CD14-positive monocyte (primary cell): ENCODE measurements around the gene RAB3IP. TPM values are rescaled to one million over a fixed set of nuclear protein-coding genes. Genes with fewer than 3 reads are reported as not detected.

ENCODE experiments used
- DNase-seq, 3 donors: peaks; one replicate each; pipeline ENCODE4 v3.0.0-alpha.2; 2011 to 2022
- H2AFZ ChIP-seq: 2 replicates; pipeline ENCODE4 v1.6.0; 2012; ENCODE audit warnings: mild to moderate bottlenecking, low read depth, low read length, inconsistent platforms; ENCODE audit not compliant: insufficient read depth, poor library complexity, severe bottlenecking
- H3K27ac ChIP-seq, 2 donors: 1 replicate in 1 of 2; 2 replicates in 1 of 2; pipeline ENCODE4 v1.5.1; 2012 to 2013; ENCODE audit warnings: low read length in 2 of 2, control low read depth in 1 of 2, inconsistent platforms in 1 of 2, low read depth in 1 of 2, mild to moderate bottlenecking in 1 of 2
- H3K27me3 ChIP-seq, 2 donors: one replicate each; pipeline versions ENCODE4 v1.6.0 to v1.6.1; 2011 to 2013; ENCODE audit warnings: low read length in 2 of 2; ENCODE audit not compliant: control insufficient read depth in 2 of 2, insufficient read depth in 2 of 2
- H3K36me3 ChIP-seq, 2 donors: replicated peaks in 1 of 2; 1 replicate in 1 of 2; 2 replicates in 1 of 2; pipeline versions ENCODE4 v1.5.1 to v1.6.1; 2012 to 2013; ENCODE audit warnings: low read length in 2 of 2, control low read depth in 1 of 2, inconsistent platforms in 1 of 2, mild to moderate bottlenecking in 1 of 2; ENCODE audit not compliant: insufficient read depth in 2 of 2, control insufficient read depth in 1 of 2
- H3K4me1 ChIP-seq, 2 donors: 1 replicate in 1 of 2; 2 replicates in 1 of 2; pipeline versions ENCODE4 v1.5.1 to v1.6.1; 2012 to 2013; ENCODE audit warnings: low read length in 2 of 2, control low read depth in 1 of 2, inconsistent platforms in 1 of 2, mild to moderate bottlenecking in 1 of 2, moderate library complexity in 1 of 2; ENCODE audit not compliant: insufficient read depth in 2 of 2, control insufficient read depth in 1 of 2
- H3K4me2 ChIP-seq: replicated peaks from 2 replicates; pipeline ENCODE3; 2012; ENCODE audit warnings: low read length, moderate library complexity, mild to moderate bottlenecking; ENCODE audit not compliant: poor library complexity, severe bottlenecking; ENCODE audit errors: extremely low read depth
- H3K4me3 ChIP-seq, 3 experiments: fragments of 200-600 bp in 1 of 3; sonication (generic) in 1 of 3; replicated peaks in 1 of 3; 1 replicate in 2 of 3; 2 replicates in 1 of 3; pipeline ENCODE4 v1.5.1; 2011 to 2013; ENCODE audit warnings: low read length in 3 of 3, mild to moderate bottlenecking in 3 of 3, control low read depth in 2 of 3, low read depth in 2 of 3, inconsistent platforms in 1 of 3, moderate library complexity in 1 of 3
- H3K79me2 ChIP-seq: 2 replicates; pipeline ENCODE4 v1.6.0; 2012; ENCODE audit warnings: mild to moderate bottlenecking, control low read depth, inconsistent platforms, low read length, moderate library complexity; ENCODE audit not compliant: insufficient read depth
- H3K9ac ChIP-seq: 2 replicates; pipeline ENCODE4 v1.6.0; 2017; ENCODE audit warnings: low read length, mild to moderate bottlenecking; ENCODE audit not compliant: insufficient read depth, poor library complexity, severe bottlenecking
- H3K9me3 ChIP-seq, 2 donors: replicated peaks in 1 of 2; 1 replicate in 1 of 2; 2 replicates in 1 of 2; pipeline versions ENCODE4 v1.5.1 to v1.6.1; 2012 to 2013; ENCODE audit warnings: low read length in 2 of 2, control low read depth in 1 of 2; ENCODE audit not compliant: control insufficient read depth in 1 of 2, insufficient read depth in 1 of 2
- H4K20me1 ChIP-seq: 2 replicates; pipeline ENCODE4 v1.6.0; 2012; ENCODE audit warnings: mild to moderate bottlenecking, low read length, control low read depth, moderate library complexity; ENCODE audit not compliant: insufficient read depth
- H3K27ac Mint-ChIP-seq, 7 donors: one replicate each; pipeline ENCODE4 v1.8.0; 2020; ENCODE audit warnings: mild to moderate bottlenecking in 7 of 7, mixed read lengths in 7 of 7, moderate library complexity in 6 of 7, inconsistent platforms in 2 of 7
- H3K27me3 Mint-ChIP-seq, 3 donors: one replicate each; pipeline ENCODE4 v1.8.0; 2021 to 2022; ENCODE audit warnings: low read depth in 3 of 3, mild to moderate bottlenecking in 3 of 3, mixed read lengths in 3 of 3, moderate library complexity in 3 of 3, inconsistent platforms in 1 of 3
- H3K36me3 Mint-ChIP-seq, 2 donors: one replicate each; pipeline ENCODE4 v1.8.0; 2020; ENCODE audit warnings: mixed read lengths in 2 of 2, inconsistent platforms in 1 of 2, mild to moderate bottlenecking in 1 of 2
- H3K4me1 Mint-ChIP-seq: one replicate; pipeline ENCODE4 v1.8.0; 2020; ENCODE audit warnings: mild to moderate bottlenecking, mixed read lengths
- H3K4me3 Mint-ChIP-seq, 2 donors: one replicate each; pipeline ENCODE4 v1.8.0; 2020; ENCODE audit warnings: mild to moderate bottlenecking in 2 of 2, mixed read lengths in 2 of 2, moderate library complexity in 1 of 2
- H3K9me3 Mint-ChIP-seq, 7 donors: one replicate each; pipeline ENCODE4 v1.8.0; 2020 to 2022; ENCODE audit warnings: mixed read lengths in 7 of 7, mild to moderate bottlenecking in 6 of 7, moderate library complexity in 6 of 7, inconsistent platforms in 2 of 7
- WGBS: methylation state at CpG from one replicate; pipeline ENCODE4 v1.1.5; 2013; ENCODE audit warnings: missing lambda C conversion rate; ENCODE audit not compliant: insufficient coverage; 5-methylcytosine and 5-hydroxymethylcytosine counted together
- intact Hi-C, 2 donors: fragments of 100-400 bp; cut with micrococcal nuclease; formaldehyde crosslinking; loops; one replicate each; pipeline versions ENCODE4 v1.15.0 to v1.15.1; 2023
- polyA plus RNA-seq, 3 donors: library from polyadenylated mRNA; depleted of rRNA in 1 of 3; unstranded in 2 of 3; stranded (reverse) in 1 of 3; fragments of 300-500 nt in 2 of 3; fragments of >200 nt in 1 of 3; fragmentation: Illumina TruSeq in 2 of 3; gene quantifications; 1 replicate in 2 of 3; 2 replicates in 1 of 3; pipeline ENCODE4 v1.2.3, GENCODE V29; 2012 to 2021
- TF ChIP-seq, protein P1 (sequence below): fragments of 200-600 bp; IDR thresholded peaks from one replicate; pipeline ENCODE4 v1.8.0; 2022; ENCODE audit warnings: antibody characterized with exemption, mild to moderate bottlenecking

The RAB3IP gene
- polyA plus RNA-seq, 3 donors: 8.2 to 14.8 (median 9.4) TPM

DNA sequence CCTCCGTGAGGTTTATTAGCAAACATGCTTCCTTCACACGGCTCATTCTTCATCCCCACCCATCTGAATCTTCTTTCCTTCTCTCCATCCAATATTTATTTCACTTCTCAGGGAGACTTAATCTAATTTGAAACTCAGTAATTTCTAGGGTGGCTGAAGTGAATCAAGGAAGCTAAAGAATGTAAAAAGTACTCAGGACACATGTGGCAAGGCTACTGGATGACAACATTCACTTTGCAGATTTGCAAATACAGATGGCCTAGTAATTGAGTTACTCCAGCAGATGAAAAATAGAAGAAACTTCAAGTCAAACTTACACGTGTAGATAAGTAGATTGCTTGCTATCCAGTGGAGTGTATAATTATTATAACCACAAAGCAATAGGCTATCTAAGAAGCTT lies 24.1 kb upstream of the RAB3IP start:
- 100% methylated on average over 1 of the region's 3 CpGs for WGBS
- no peak overlapping the region for H2AFZ ChIP-seq
- Mint-ChIP-seq H3K27me3 (no peaks in the 10 kb centered on the region), H3K9me3 (peaks cover 0 to 2% (median 0%) of the 10 kb centered on the region in 7 donors), H3K27ac (no peak overlapping the region), H3K4me1 (no peaks in the 10 kb centered on the region), H3K4me3 (no peak overlapping the region), H3K36me3 (no peaks in the 10 kb centered on the region)
- H3K79me2 ChIP-seq: no peaks in the 10 kb centered on the region
- H3K27me3 ChIP-seq: peaks cover 0 to 2% of the 10 kb centered on the region in 2 donors
- TF ChIP-seq, protein P1, sequence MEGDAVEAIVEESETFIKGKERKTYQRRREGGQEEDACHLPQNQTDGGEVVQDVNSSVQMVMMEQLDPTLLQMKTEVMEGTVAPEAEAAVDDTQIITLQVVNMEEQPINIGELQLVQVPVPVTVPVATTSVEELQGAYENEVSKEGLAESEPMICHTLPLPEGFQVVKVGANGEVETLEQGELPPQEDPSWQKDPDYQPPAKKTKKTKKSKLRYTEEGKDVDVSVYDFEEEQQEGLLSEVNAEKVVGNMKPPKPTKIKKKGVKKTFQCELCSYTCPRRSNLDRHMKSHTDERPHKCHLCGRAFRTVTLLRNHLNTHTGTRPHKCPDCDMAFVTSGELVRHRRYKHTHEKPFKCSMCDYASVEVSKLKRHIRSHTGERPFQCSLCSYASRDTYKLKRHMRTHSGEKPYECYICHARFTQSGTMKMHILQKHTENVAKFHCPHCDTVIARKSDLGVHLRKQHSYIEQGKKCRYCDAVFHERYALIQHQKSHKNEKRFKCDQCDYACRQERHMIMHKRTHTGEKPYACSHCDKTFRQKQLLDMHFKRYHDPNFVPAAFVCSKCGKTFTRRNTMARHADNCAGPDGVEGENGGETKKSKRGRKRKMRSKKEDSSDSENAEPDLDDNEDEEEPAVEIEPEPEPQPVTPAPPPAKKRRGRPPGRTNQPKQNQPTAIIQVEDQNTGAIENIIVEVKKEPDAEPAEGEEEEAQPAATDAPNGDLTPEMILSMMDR: no peak
- no peaks in the 10 kb centered on the region for H3K36me3 ChIP-seq
- intact Hi-C loops: no loop called here
- no peaks in the 10 kb centered on the region for H3K4me1 ChIP-seq
- H3K9me3 ChIP-seq: no peaks in the 10 kb centered on the region
- DNase-seq: no peak
- no peak overlapping the region for H3K4me2 ChIP-seq
- no peak overlapping the region for H3K4me3 ChIP-seq
- no peak overlapping the region for H3K27ac ChIP-seq
- no peak overlapping the region for H3K9ac ChIP-seq
- no peaks in the 10 kb centered on the region for H4K20me1 ChIP-seq

DNA sequence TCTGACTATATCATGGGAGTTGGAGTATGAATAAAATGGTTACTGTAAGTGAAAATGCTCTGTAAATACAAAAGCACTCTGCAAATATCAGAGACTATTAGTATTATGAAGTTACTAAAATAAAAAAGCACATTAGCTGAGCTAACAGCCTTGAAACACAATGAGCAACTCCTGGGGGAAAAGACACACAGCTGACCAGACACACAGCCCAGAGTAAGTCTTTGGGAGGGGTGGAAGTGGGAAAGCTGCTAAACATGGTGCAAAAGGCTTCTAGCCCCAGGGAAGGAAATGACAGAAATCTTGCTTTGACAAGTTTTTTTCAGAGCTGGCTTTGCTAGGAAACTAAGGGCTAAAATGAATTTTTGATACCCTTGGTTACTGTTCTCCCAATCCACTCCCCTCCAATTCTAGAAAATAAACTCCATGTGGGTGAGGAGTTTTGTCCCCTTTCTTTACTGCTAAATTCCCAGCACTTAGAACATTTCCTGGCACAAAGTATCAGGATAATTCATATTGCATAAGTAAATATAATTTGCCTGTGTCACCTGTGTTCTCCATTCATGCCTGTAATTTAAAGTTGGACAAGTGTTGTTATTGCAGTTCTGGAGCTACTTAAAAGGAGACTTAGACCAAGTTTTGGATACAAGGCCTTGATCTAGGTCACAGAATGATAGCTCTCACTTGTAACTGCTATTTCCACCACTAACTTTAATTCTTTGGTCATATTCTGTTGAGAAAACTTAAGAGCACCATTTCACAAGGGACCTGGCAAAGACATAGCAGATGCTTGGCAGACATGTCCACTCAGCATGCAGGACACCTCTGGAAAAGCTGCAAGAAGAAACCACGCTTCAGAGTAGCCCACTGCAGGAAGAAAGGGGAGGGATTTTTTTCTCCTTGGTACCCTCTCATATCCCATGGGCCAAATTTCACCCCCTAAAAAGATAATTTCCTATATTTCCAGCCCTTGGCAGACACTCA lies 19.0 kb upstream of the RAB3IP start:
- Histone ChIP-seq H3K4me1 (no peaks in the 10 kb centered on the region), H3K36me3 (no peaks in the 10 kb centered on the region), H3K9me3 (no peaks in the 10 kb centered on the region), H3K79me2 (no peaks in the 10 kb centered on the region), H3K27ac (no peak overlapping the region), H4K20me1 (no peaks in the 10 kb centered on the region), H3K9ac (no peak overlapping the region), H2AFZ (no peak overlapping the region), H3K4me3 (no peak overlapping the region), H3K27me3 (no peaks in the 10 kb centered on the region), H3K4me2 (no peak overlapping the region)
- intact Hi-C loops: no loop called here
- TF ChIP-seq, protein P1: no peak
- Mint-ChIP-seq H3K9me3 (peaks cover 0 to 2% (median 0%) of the 10 kb centered on the region in 7 donors), H3K27ac (no peak overlapping the region), H3K27me3 (peaks cover 0 to 4% (median 3%) of the 10 kb centered on the region in 3 donors), H3K4me3 (no peak overlapping the region), H3K36me3 (no peaks in the 10 kb centered on the region), H3K4me1 (no peaks in the 10 kb centered on the region)
- WGBS: no CpG with 5 or more reads among the region's 1 CpG
- no peak for DNase-seq
